ENCODE measurements around the gene SMIM15. TPM values are rescaled to one million over a fixed set of nuclear protein-coding genes. Genes with fewer than 3 reads are reported as not detected.

Gene SMIM15
- 33.0 and 38.9 TPM in 2 replicates for total RNA-seq

DNA sequence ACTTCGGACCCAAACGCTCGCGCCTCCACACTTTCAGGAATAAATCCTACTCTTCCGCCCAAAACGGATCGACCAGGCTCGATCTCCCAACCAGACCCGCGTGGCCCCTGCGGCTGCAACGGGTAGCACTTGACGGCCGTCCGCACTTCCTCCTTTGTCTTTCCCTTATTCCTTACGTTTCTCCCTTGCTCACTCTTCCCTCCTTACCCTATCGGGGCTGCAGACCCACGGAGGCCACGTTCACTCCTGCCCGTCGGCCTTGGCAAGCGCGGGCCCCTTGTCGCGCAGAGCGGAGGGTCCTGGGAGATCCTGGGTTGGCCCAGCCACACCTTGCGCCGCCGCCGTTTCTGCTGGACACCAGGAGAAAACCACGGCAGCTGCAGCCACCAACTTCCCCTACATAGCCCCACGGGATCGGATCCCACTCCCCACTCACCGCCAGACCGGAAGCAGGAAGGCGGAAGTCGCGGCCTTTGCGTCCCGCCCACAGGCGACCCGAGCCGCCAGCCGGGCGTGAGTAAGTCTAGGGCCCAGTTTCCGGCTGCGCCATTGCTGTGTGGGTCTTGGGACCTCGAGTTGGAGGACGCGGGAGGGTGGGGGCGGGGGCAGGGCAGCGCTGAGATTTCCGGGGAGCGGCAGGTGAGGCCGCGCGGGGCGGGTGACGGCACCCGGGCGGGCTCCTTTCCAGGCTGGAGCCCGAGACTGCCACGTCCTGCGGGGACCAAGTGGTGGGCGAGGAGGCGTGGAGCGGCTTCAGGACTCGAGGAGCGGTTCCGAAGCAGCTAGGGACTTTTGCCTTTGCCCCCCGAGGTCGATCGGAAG, at the start of gene SMIM15:
SMIM15 (minus strand) TSS at position 459 of the 822 bp plus-strand sequence. CDS start 2,297 bp downstream, outside the sequence.

Other genes with a start within 250 kb of the SMIM15 start
- gene ERCC8, start 217.4 kb downstream of the SMIM15 start, total RNA-seq, result 10.6 and 25.6 TPM in 2 replicates
- gene NDUFAF2, start 217.3 kb downstream of the SMIM15 start, total RNA-seq, result 6.3 and 11.9 TPM in 2 replicates
- gene ZSWIM6, start 169.8 kb upstream of the SMIM15 start, total RNA-seq, result 8.4 and 9.8 TPM in 2 replicates

All from placental epithelial cell (primary cell).